22Rv1 (cell line): ENCODE data around the gene SPIN1.

Experiments
- CTCF ChIP-seq: fragments of 450-650 bp; IDR thresholded peaks from 2 replicates; pipeline ENCODE4 v1.5.1; 2017; ENCODE audit warnings: mild to moderate bottlenecking
- ZFX ChIP-seq: fragments of 450-650 bp; IDR thresholded peaks from 2 replicates; pipeline ENCODE4 v1.6.1; 2017; ENCODE audit warnings: antibody characterized with exemption, borderline replicate concordance

GRCh38 chr9:88396836-88397577 is 8.8 kb downstream of the SPIN1 start:
- TF ChIP-seq CTCF (no peak), ZFX (no peak)
